ENCODE measurements around the gene PEA15.

DNA sequence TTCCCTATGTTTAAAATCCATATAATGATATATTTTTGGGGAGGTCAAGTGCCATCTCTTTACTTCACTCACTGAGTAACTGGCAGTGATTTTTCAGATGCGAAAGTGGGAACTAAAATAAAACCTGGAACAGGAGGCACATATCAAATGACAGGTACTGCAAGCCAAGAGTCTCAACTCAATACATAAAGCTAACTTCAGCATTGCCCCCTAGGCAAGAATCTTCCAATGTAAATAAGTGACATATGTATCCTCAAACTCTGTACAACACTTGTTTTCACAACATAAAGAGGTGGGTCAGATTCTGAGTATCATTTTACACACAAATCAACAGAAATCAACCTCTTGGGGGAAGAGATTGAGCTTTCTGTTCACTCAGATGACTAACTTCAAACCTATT, 39.0 kb downstream of the PEA15 start:
- TF ChIP-seq EZH2 (IDR thresholded peaks at IDR 0.05; ENCODE audit: insufficient read depth, poor library complexity, severe bottlenecking) (no peak), EZH2phosphoT487 (IDR thresholded peaks at IDR 0.05; ENCODE audit: insufficient read depth, low read depth) (no peak)

Measured in GM23248 (cell line).